GM12864 (cell line): ENCODE measurements around the gene GBA2.

Experiments used
- DNase-seq: peaks from one replicate; pipeline ENCODE4 v3.0.0-alpha.2; 2011; ENCODE audit warnings: low read depth
- H3K4me3 ChIP-seq: 2 replicates; pipeline ENCODE4 v1.5.1; 2011; ENCODE audit warnings: mild to moderate bottlenecking, low read depth, low read length, control low read depth
- TF ChIP-seq, protein P1 (sequence below): IDR thresholded peaks from 2 replicates; pipeline ENCODE4 v1.5.1; 2011; ENCODE audit warnings: low read depth, mild to moderate bottlenecking, moderate library complexity, low read length, control low read depth, inconsistent platforms; ENCODE audit errors: missing control alignments

Gene GBA2

DNA sequence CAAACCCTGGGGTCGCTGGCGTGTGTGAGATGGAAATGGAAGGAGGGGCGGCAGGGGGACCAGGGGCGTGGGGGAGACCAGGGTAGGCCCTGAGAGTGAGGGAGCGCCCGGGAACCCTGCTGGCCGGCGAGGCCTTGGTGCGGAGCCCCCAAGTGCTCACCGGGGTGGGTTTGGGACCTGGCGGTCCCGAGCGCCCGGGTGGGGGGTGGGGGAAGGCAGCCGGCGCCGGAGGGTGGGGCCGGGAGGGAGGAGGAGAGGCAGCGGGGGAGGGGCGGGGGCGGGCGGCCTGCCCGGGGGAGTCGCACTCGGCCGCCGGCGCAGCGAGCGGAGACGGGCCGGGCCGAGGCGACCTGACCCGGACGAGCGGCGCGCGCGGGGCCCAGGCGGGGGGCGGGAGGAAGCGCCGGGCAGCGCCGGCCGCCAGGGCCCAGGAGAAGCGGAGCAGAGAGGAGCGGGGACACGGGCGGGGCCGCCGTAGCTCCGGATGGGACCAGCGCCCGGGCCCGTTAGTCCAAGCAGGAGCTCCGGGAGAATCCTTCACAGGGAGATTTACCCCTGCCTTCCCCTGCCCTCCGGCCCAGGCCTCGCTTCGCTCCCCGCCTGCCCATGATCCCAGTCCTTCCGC lies 42.4 kb upstream of the GBA2 start, which contains the start of gene NPR2:
NPR2 (plus strand) TSS at position 295 of the 625 bp plus-strand sequence. CDS start 818 bp downstream, outside the sequence.
- TF ChIP-seq, protein P1, sequence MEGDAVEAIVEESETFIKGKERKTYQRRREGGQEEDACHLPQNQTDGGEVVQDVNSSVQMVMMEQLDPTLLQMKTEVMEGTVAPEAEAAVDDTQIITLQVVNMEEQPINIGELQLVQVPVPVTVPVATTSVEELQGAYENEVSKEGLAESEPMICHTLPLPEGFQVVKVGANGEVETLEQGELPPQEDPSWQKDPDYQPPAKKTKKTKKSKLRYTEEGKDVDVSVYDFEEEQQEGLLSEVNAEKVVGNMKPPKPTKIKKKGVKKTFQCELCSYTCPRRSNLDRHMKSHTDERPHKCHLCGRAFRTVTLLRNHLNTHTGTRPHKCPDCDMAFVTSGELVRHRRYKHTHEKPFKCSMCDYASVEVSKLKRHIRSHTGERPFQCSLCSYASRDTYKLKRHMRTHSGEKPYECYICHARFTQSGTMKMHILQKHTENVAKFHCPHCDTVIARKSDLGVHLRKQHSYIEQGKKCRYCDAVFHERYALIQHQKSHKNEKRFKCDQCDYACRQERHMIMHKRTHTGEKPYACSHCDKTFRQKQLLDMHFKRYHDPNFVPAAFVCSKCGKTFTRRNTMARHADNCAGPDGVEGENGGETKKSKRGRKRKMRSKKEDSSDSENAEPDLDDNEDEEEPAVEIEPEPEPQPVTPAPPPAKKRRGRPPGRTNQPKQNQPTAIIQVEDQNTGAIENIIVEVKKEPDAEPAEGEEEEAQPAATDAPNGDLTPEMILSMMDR, result no peak
- no peak within 1 kb of the TSS for H3K4me3 ChIP-seq
- DNase-seq, result no peak

DNA sequence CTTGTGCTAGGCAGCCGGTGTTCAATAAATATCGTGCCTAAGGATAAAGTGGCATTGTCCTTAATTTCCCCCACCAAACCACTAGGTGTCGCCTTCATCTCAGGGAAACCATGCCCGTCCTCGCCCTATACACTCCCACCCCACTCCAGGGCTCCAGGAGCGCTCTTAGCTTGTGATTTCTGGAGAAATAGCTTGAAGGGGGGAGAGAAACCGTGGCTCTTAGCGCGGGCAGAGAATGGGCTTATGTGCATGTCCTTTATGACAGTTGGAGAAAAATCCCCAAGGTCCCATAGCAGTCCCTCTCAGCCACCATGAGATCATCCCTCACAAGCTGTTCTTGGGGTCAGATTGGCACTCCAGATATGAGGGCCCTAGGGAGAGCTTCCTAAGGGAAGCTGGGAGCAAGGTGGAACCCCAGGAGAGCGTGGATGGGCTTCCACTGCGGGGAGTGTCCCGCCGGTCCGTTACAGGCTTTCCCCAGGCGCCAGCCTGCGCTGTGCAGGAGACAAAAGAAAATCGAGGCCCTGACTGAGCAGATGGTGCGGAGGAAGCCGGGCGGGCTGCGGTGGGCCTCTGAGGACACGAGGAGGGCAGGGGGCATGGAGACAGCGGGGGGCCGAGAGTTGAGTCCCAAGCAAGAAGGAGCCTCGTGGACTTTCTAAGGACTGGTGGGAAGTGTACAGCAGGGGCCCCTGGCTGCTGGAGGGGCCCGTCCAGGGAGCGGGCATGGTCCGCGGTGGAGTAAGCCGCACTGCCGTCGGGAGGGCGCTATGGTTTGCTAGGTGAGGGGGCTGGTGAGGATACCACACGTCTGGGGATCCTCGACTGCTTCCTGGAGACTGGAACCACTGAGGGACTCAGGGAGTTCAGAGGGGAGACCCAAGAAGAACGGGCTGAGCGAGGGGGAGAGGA lies 41.6 kb upstream of the GBA2 start:
- TF ChIP-seq, protein P1, result peak; percentile 88
- H3K4me3 ChIP-seq, result no peak overlapping the region
- DNase-seq, result no peak

DNA sequence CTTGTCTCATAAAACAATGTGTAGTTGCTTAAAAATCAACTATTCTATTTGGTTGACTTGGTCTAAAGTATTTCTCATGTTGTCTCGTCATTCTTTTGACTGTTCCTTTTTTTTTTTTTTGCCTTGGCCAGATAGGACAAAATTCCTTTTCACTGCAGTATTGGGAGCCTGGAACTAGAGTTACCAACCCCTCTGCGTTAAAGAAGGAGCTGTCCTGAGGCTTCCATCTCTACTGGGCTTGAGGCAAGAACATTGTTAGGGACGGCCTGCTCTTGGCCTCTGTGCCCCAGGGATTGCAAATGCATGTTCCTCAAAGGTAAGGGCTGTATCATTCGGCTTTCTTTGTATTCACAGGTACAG lies 41.0 kb upstream of the GBA2 start:
- no peak overlapping the region for H3K4me3 ChIP-seq
- DNase-seq, result no peak
- TF ChIP-seq, protein P1, result no peak

DNA sequence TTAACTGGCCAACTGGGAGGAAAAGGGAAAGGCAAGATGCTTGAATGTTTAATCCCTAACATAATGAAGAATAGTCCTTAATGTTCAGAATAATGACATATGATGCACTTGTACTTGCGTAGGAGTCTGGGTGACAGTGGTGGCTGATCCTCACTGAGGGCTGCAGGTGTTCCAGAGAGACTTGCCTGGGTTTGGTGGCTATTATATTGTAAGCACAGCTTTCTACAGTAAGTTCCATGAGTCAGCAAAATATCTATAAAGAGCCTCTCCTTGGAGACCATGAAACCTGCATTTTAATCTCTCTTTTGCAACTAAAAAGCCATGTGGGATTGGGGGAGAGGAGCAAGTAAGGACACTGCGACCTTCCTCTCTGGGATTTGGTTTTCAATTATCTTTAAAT lies 40.5 kb upstream of the GBA2 start:
- no peak overlapping the region for H3K4me3 ChIP-seq
- no peak for DNase-seq
- TF ChIP-seq, protein P1, result no peak

DNA sequence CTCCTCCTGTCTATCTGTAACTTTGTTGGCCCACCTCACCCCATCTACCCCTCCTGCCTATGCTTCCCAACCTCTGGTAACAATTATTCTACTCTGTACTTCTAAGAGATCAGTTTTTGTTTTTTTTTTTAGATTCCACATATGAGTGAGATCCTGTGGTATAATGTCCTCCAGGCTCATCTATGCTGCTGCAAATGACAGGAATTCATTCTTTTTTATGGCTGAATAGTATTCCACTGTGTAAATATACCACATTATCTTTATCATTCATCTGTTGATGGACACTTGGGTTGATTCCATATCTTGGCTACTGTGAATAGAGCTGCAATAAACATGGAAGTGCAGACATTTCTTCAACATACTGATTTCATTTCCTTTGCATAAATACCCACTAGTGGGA lies 34.4 kb upstream of the GBA2 start:
- TF ChIP-seq, protein P1, result no peak
- H3K4me3 ChIP-seq, result no peak overlapping the region
- no peak for DNase-seq

DNA sequence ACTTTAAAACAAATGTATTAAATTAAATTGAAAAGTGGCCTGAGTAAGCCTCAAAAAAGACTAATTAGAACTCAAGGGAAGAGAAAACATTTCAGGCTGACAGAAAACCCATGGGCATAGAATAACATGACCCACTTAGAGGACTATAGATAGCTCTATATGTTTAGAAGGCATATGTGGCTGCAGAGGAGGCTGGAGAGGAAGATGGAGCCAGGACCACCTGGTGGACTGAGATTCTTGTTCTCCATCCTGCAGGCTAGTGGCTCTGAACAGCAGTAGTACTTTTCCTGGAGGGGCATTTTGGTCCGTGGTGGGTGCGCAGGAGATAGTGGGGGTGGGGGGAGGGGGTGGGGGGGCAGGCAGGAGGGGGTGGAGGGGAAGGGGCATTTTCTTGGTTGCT lies 32.0 kb upstream of the GBA2 start:
- DNase-seq, result no peak
- H3K4me3 ChIP-seq, result no peak overlapping the region
- TF ChIP-seq, protein P1, result no peak

DNA sequence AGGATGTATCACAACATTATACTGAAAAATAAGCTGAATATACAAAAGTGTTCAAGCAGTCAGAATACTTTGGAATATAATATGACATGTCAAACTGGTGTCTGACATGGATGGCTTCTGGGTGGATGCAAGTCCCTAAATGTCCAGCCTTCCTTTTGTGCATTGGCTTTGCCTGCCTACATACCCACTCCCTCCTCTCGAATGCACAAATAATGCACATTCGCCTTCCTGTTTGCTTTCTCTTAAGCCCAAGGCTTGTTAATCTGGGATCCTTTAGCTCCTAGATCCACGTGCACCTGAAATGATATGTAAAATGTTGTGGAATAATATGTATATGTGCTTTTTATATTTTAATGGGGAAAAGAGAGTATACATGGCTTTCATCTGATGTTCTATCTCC lies 29.5 kb upstream of the GBA2 start:
- DNase-seq, result no peak
- no peak overlapping the region for H3K4me3 ChIP-seq
- TF ChIP-seq, protein P1, result no peak
